ENCODE results near the gene VPS11. TPM values are rescaled to one million over a fixed set of nuclear protein-coding genes. Genes with fewer than 3 reads are reported as not detected.
"Not testable (repeated sequence)": the region's sequence is repeated elsewhere in the genome, so short reads cannot be mapped to it uniquely, and the experiment has no call there.

Gene VPS11
- total RNA-seq, 4 donors from 2014 or later, result 30.2 to 44.1 (median 41.3) TPM

GRCh38 chr11:119055901-119056300 is 11.7 kb upstream of the VPS11 start:
- intact Hi-C loops (cut with DNase I; ENCODE audit: low total_unique reads), result no loop called here
- 46 to 47% methylated on average over 6 of the region's 6 CpGs for WGBS, 2 donors
- H3K4me3 ChIP-seq (ENCODE audit: low read depth, poor library complexity, severe bottlenecking), result peak overlapping the region; percentile 75
- TF ChIP-seq CTCF (IDR thresholded peaks at IDR 0.05), result no peak
- TF ChIP-seq POLR2A (IDR thresholded peaks at IDR 0.05), result no peak
- DNase-seq (ENCODE audit: low spot score in 2 of 2), result no peak

DNA sequence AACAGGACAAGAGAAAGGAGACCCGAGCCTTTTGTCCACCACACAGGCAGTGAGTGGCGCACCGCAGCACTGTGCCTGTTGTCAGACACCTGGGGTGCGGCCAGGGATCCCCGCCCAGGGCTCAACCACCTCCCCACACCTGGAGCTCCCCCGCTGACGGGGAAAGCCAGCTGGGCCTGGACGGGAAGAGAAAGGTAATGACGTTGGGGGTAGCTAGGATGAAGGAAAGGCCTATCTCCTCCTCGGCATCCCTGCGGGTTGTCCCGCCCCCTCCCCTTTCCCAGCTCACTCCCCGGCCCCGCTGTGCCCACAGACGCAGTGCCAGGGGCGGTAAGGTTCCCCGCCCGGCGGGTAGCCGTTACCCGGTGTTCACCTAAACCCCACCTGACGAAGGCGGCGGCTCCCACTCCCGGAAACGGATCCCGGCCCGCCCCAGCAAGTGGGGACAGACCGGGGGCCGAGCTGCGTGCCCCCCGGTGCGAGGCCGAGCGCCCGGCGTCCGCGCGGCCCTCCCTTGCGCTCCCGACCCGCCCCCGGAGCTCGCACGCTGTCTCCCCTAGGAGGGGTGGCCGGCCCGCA is 11.1 kb upstream of the VPS11 start:
- intact Hi-C loops (cut with DNase I; ENCODE audit: low total_unique reads), result no loop called here
- H3K4me3 ChIP-seq (ENCODE audit: low read depth, poor library complexity, severe bottlenecking), result peak overlapping the region; percentile 75
- no peak for TF ChIP-seq POLR2A (IDR thresholded peaks at IDR 0.05)
- TF ChIP-seq CTCF (IDR thresholded peaks at IDR 0.05), result no peak
- peak; percentile 24 to 90 for DNase-seq (ENCODE audit: low spot score in 2 of 2)
- 0 to 1% methylated on average over 23 to 35 of the region's 48 CpGs for WGBS, 2 donors

DNA sequence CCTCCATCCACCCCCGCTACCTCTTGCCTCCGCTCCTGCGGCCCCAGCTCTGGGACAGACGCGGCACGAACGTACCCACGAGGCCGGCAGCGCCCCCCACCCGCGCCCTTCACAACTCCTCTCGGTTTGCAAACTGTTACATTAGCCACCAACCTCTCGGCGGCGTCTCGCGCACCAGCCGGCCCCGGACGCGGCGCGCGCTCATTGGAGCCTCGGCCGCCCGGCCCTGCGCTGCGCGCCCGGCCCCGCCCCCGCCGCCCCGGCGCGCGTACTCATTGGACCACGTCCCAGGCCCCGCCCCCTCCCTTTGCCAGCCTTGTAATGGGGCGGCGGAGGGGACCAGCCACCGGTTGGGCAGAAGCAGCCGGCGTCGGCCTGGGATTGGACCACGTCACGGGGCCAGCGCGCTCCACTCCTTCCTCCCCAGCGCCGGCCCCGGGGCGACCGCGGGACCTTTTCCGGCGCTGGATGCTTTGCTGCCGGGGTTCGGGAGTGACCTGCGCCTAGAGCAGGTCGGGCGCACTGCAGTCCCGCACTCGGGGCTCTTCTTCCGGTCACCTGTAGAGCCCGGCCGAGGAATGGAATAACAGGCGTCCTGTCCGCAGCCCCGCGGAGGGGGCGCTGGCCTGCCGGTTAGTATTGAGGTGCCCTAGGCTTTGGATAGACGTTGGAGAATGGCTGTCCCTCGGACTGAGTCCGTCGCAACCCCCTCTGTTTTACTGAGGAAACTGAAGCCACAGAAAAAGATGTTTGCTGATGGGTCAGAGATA is 10.4 kb upstream of the VPS11 start, which contains the start of gene HYOU1:
Gene HYOU1 (minus strand): TSS at position 206 of the 770 bp plus-strand sequence. CDS start 1,045 bp downstream, outside the sequence.
- 0% methylated on average over 26 to 46 of the region's 79 CpGs for WGBS, 2 donors
- TF ChIP-seq POLR2A (IDR thresholded peaks at IDR 0.05) (no peak), CTCF (IDR thresholded peaks at IDR 0.05) (peak in 1 of 3 donors; percentile 10)
- peak within 1 kb of the TSS; percentile 75 for H3K4me3 ChIP-seq (ENCODE audit: low read depth, poor library complexity, severe bottlenecking)
- peak; percentile 96 to 99 for DNase-seq (ENCODE audit: low spot score in 2 of 2)
- intact Hi-C loops (cut with DNase I; ENCODE audit: low total_unique reads), result no loop called here

DNA sequence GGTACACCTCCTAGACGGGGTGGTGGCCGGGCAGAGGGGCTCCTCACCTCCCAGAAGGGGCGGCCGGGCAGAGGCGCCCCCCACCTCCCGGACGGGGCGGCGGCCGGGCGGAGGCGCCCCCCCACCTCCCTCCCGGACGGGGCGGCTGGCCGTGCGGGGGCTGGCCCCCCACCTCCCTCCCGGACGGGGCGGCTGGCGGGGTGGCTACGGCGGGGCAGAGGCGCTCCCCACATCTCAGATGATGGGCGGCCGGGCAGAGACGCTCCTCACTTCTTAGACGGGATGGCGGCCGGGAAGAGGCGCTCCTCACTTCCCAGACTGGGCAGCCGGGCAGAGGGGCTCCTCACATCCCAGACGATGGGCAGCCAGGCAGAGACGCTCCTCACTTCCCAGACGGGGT is 8.5 kb upstream of the VPS11 start:
- intact Hi-C loops (cut with DNase I; ENCODE audit: low total_unique reads); DNase-seq (ENCODE audit: low spot score in 2 of 2); H3K4me3 ChIP-seq (ENCODE audit: low read depth, poor library complexity, severe bottlenecking): not testable (repeated sequence)
- 69 to 93% methylated on average over 3 to 23 of the region's 35 CpGs for WGBS, 2 donors

- H3K4me3 ChIP-seq (ENCODE audit: low read depth, poor library complexity, severe bottlenecking), result no peak overlapping the region
- TF ChIP-seq POLR2A (IDR thresholded peaks at IDR 0.05) (no peak), CTCF (IDR thresholded peaks at IDR 0.05) (no peak)
- 90 to 95% methylated on average over 3 of the region's 3 CpGs for WGBS, 2 donors
- intact Hi-C loops (cut with DNase I; ENCODE audit: low total_unique reads), result no loop called here
- no peak for DNase-seq (ENCODE audit: low spot score in 2 of 2)
Observed at GRCh38 chr11:119061256-119061655, 6.4 kb upstream of the VPS11 start.

DNA sequence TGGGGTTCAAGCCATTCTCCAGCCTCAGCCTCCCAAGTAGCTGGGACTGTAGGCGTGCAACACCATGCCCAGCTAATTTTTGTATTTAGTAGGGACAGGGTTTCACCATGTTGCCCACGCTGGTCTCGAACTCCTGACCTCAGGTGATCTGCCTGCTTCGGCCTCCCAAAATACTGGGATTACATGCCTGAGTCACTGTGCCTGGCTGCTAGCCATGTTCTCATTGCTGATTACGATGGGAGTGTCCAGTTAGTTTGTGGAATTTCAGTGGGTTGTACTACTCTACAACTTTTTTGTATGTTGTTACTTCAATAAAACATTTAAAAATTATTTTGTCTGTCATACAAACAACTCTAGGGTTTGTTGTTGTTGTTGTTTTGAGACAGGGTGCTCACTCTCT is 4.8 kb upstream of the VPS11 start:
- H3K4me3 ChIP-seq (ENCODE audit: low read depth, poor library complexity, severe bottlenecking), result no peak overlapping the region
- intact Hi-C loops (cut with DNase I; ENCODE audit: low total_unique reads), result no loop called here
- no peak for DNase-seq (ENCODE audit: low spot score in 2 of 2)
- TF ChIP-seq POLR2A (IDR thresholded peaks at IDR 0.05) (no peak), CTCF (IDR thresholded peaks at IDR 0.05) (no peak)
- WGBS, 2 donors, result 47 to 71% methylated on average over 5 of the region's 5 CpGs

Data from lower leg skin (tissue), 4 donors.